ENCODE data around the gene MESP2. TPM values are rescaled to one million over a fixed set of nuclear protein-coding genes. Genes with fewer than 3 reads are reported as not detected.

The MESP2 gene
- total and polyA plus RNA-seq, 4 donors, result 0.03 TPM; not detected in 3

DNA sequence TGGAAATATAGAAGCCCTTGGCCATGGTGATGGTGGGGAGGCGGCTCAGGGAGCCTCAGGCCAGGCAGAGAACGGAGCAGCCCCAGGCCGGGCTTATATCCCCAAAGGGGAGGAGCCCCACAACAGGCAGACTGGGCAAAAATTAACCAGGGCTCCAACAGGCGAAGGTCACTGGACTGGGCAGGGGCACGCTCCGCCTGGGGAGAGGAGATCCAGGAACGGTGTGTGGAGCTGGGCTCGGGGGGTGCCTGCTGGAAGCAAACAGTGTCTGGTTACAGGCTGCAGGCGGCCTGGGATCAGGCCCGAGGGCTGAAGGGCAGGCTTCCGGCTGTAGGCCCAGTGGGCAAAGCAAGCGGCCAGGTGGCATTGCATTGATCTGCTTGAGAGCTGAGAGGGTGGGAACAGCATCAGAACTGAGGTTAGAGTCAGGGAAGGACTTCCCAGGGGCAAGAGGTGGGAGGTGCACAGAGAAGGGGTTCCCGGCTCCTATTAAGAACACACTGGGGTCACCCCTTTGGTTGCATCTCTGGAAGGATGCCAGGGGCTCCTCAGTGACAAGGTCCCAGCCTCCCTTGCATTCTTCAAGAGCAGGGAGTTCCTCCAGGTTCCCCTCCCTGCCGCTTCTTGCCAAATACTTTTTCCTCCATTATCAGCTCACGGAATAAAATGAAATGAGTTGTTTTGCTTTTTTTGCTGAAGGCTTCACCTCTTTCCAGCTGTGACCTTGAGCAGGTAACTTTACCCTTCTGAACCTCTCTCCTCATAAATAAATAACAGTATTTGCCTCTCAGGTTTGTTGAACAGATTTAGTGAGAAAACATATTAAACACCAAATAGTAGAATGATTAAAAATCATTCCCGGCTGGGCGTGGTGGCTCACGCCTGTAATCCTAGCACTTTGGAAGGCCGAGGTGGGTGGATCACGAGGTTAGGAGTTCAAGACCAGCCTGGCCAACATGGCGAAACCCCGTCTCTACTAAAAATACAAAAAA, 30.7 kb downstream of the MESP2 start (continued):
- TF ChIP-seq, protein P1, sequence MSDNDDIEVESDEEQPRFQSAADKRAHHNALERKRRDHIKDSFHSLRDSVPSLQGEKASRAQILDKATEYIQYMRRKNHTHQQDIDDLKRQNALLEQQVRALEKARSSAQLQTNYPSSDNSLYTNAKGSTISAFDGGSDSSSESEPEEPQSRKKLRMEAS (IDR thresholded peaks at IDR 0.05), result peak; percentile 95
- TF ChIP-seq FOXA2 (IDR thresholded peaks at IDR 0.05) (peak; percentile 62), GABPA (IDR thresholded peaks at IDR 0.05 in 1 of 2, conservative IDR thresholded peaks at IDR 0.05 in 1 of 2) (peak in 1 of 2 donors; percentile 62), HNF4A (conservative IDR thresholded peaks at IDR 0.05) (peak; percentile 86 to 93)
- TF ChIP-seq, protein P2, sequence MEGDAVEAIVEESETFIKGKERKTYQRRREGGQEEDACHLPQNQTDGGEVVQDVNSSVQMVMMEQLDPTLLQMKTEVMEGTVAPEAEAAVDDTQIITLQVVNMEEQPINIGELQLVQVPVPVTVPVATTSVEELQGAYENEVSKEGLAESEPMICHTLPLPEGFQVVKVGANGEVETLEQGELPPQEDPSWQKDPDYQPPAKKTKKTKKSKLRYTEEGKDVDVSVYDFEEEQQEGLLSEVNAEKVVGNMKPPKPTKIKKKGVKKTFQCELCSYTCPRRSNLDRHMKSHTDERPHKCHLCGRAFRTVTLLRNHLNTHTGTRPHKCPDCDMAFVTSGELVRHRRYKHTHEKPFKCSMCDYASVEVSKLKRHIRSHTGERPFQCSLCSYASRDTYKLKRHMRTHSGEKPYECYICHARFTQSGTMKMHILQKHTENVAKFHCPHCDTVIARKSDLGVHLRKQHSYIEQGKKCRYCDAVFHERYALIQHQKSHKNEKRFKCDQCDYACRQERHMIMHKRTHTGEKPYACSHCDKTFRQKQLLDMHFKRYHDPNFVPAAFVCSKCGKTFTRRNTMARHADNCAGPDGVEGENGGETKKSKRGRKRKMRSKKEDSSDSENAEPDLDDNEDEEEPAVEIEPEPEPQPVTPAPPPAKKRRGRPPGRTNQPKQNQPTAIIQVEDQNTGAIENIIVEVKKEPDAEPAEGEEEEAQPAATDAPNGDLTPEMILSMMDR (IDR thresholded peaks at IDR 0.05; ENCODE audit: low read depth, low read length, missing input control), result no peak
- TF ChIP-seq, protein P3, sequence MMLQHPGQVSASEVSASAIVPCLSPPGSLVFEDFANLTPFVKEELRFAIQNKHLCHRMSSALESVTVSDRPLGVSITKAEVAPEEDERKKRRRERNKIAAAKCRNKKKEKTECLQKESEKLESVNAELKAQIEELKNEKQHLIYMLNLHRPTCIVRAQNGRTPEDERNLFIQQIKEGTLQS (IDR thresholded peaks at IDR 0.05), result no peak

DNA sequence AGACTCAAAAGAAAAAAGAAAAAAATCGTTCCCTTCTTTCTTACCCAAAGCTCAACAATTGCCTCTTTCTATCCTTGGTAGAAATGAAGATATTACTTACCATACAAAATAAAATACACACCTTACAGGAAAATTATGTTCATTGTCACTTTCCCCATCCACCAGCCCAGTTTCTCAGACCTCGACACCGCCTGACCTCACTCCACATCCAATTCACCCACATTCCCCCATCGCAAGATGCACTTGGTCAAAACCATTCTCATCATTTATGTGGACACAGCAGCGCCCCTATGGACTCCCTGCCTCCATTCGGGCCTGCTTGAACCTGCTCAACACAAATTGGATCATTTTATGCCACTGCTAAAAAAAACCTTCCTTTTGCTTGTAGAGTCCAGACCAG, 31.6 kb downstream of the MESP2 start:
- Histone ChIP-seq H3K4me3 (ENCODE audit: low read depth in 1 of 3, low read length in 3 of 3) (no peak overlapping the region), H3K9me3 (ENCODE audit: control insufficient read depth in 4 of 4, low read length in 3 of 4) (no peaks in the 10 kb centered on the region), H3K27ac (ENCODE audit: low read depth in 1 of 2, low read length in 2 of 2) (no peak overlapping the region), H3K27me3 (ENCODE audit: control insufficient read depth in 4 of 4, insufficient read depth in 4 of 4, low read length in 3 of 4) (no peaks in the 10 kb centered on the region), H3K36me3 (ENCODE audit: control insufficient read depth in 4 of 4, insufficient read depth in 3 of 4, low read depth in 1 of 4, low read length in 3 of 4) (peaks cover 0 to 5% (median 2%) of the 10 kb centered on the region in 4 donors), H3K9ac (ENCODE audit: low read depth in 1 of 2, low read length in 2 of 2) (no peak overlapping the region), H3K4me1 (ENCODE audit: control insufficient read depth in 4 of 4, insufficient read depth in 4 of 4, low read length in 3 of 4) (peaks cover 24 to 86% (median 68%) of the 10 kb centered on the region in 4 donors)
- DNase-seq (ENCODE audit: low spot score), result no peak
- 91% methylated on average over 6 of the region's 6 CpGs for WGBS
- no peak for TF ChIP-seq SP1 (IDR thresholded peaks at IDR 0.05)
- TF ChIP-seq HNF4A (conservative IDR thresholded peaks at IDR 0.05), result no peak
- TF ChIP-seq NR2F2 (IDR thresholded peaks at IDR 0.05), result no peak
- TF ChIP-seq, protein P4, sequence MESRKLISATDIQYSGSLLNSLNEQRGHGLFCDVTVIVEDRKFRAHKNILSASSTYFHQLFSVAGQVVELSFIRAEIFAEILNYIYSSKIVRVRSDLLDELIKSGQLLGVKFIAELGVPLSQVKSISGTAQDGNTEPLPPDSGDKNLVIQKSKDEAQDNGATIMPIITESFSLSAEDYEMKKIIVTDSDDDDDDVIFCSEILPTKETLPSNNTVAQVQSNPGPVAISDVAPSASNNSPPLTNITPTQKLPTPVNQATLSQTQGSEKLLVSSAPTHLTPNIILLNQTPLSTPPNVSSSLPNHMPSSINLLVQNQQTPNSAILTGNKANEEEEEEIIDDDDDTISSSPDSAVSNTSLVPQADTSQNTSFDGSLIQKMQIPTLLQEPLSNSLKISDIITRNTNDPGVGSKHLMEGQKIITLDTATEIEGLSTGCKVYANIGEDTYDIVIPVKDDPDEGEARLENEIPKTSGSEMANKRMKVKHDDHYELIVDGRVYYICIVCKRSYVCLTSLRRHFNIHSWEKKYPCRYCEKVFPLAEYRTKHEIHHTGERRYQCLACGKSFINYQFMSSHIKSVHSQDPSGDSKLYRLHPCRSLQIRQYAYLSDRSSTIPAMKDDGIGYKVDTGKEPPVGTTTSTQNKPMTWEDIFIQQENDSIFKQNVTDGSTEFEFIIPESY (IDR thresholded peaks at IDR 0.05), result no peak
- no peak for TF ChIP-seq HNF4G (IDR thresholded peaks at IDR 0.05)
- TF ChIP-seq, protein P2 (IDR thresholded peaks at IDR 0.05; ENCODE audit: low read depth, low read length, missing input control), result no peak
- no peak for TF ChIP-seq JUND (IDR thresholded peaks at IDR 0.05)

All from liver (tissue), 9 donors.